H9 (cell line): Measurements from ENCODE around the gene PUS3. TPM values are rescaled to one million over a fixed set of nuclear protein-coding genes. Genes with fewer than 3 reads are reported as not detected.

ENCODE experiments used
- DNase-seq: peaks from one replicate; pipeline ENCODE4 v3.0.0-alpha.2; 2017
- H2AFZ ChIP-seq: one replicate; pipeline ENCODE4 v1.6.1; 2013; ENCODE audit warnings: mild to moderate bottlenecking, low read length, control low read depth, moderate library complexity
- H2AK5ac ChIP-seq: 2 replicates; pipeline ENCODE4 v1.6.1; 2013; ENCODE audit warnings: low read length, control low read depth, mixed read lengths; ENCODE audit not compliant: insufficient read length
- H2BK120ac ChIP-seq: one replicate; pipeline ENCODE4 v1.6.1; 2013; ENCODE audit warnings: low read depth, mild to moderate bottlenecking, low read length, control low read depth, inconsistent platforms; ENCODE audit not compliant: poor library complexity, severe bottlenecking
- H2BK12ac ChIP-seq: 2 replicates; pipeline ENCODE4 v1.6.1; 2013; ENCODE audit warnings: low read length, control low read depth, mixed read lengths, low read depth; ENCODE audit not compliant: insufficient read length
- H2BK15ac ChIP-seq: 2 replicates; pipeline ENCODE4 v1.6.1; 2013; ENCODE audit warnings: low read depth, low read length, control low read depth
- H2BK20ac ChIP-seq: one replicate; pipeline ENCODE4 v1.6.1; 2013; ENCODE audit warnings: low read depth, mild to moderate bottlenecking, low read length, control low read depth, inconsistent platforms; ENCODE audit not compliant: poor library complexity, severe bottlenecking
- H2BK5ac ChIP-seq: 2 replicates; pipeline ENCODE4 v1.6.1; 2013; ENCODE audit warnings: low read length, control low read depth, mixed read lengths; ENCODE audit not compliant: insufficient read length
- H3K14ac ChIP-seq: 2 replicates; pipeline ENCODE4 v1.6.1; 2013; ENCODE audit warnings: low read length, control low read depth; ENCODE audit not compliant: insufficient read depth
- H3K18ac ChIP-seq: 2 replicates; pipeline ENCODE4 v1.6.1; 2013; ENCODE audit warnings: low read depth, mild to moderate bottlenecking, mixed read lengths, low read length, control low read depth; ENCODE audit not compliant: insufficient read length
- H3K23ac ChIP-seq: 2 replicates; pipeline ENCODE4 v1.6.1; 2013; ENCODE audit warnings: low read length, control low read depth, mixed read lengths, low read depth; ENCODE audit not compliant: insufficient read length
- H3K23me2 ChIP-seq: 2 replicates; pipeline ENCODE4 v1.6.1; 2013; ENCODE audit warnings: low read depth, mild to moderate bottlenecking, mixed read lengths, low read length, control low read depth; ENCODE audit not compliant: insufficient read length, poor library complexity, severe bottlenecking
- H3K27ac ChIP-seq: 2 replicates; pipeline ENCODE4 v1.5.1; 2013; ENCODE audit warnings: low read length, control low read depth, mixed read lengths, low read depth; ENCODE audit not compliant: insufficient read length
- H3K27me3 ChIP-seq: 2 replicates; pipeline ENCODE4 v1.6.1; 2013; ENCODE audit warnings: low read length, control low read depth, inconsistent platforms; ENCODE audit not compliant: insufficient read depth
- H3K4ac ChIP-seq: 2 replicates; pipeline ENCODE4 v1.6.1; 2013; ENCODE audit warnings: low read depth, mild to moderate bottlenecking, control low read depth, inconsistent platforms, low read length, moderate library complexity
- H3K4me1 ChIP-seq: 2 replicates; pipeline ENCODE4 v1.6.1; 2013; ENCODE audit warnings: low read length, control low read depth, inconsistent platforms; ENCODE audit not compliant: insufficient read depth
- H3K4me2 ChIP-seq: 2 replicates; pipeline ENCODE4 v1.6.1; 2013; ENCODE audit warnings: low read length, control low read depth, mixed read lengths; ENCODE audit not compliant: insufficient read length, insufficient read depth
- H3K56ac ChIP-seq: 2 replicates; pipeline ENCODE4 v1.6.1; 2013; ENCODE audit warnings: low read depth, mild to moderate bottlenecking, mixed read lengths, low read length, control low read depth; ENCODE audit not compliant: insufficient read length
- H3K79me1 ChIP-seq: 2 replicates; pipeline ENCODE4 v1.6.1; 2013; ENCODE audit warnings: low read depth, mild to moderate bottlenecking, moderate library complexity, low read length, control low read depth, inconsistent platforms; ENCODE audit not compliant: insufficient read depth, poor library complexity, severe bottlenecking
- H3K79me2 ChIP-seq: 2 replicates; pipeline ENCODE4 v1.6.1; 2013; ENCODE audit warnings: low read length, control low read depth, inconsistent platforms; ENCODE audit not compliant: insufficient read depth
- H3K9ac ChIP-seq: 2 replicates; pipeline ENCODE4 v1.6.1; 2013; ENCODE audit warnings: low read length, control low read depth, mixed read lengths; ENCODE audit not compliant: insufficient read length; ENCODE audit errors: extremely low read depth
- H3K9me3 ChIP-seq: one replicate; pipeline ENCODE4 v1.6.1; 2013; ENCODE audit warnings: low read depth, low read length, inconsistent platforms; ENCODE audit not compliant: control insufficient read depth
- H3T11ph ChIP-seq: one replicate; pipeline ENCODE4 v1.6.1; 2013; ENCODE audit warnings: mild to moderate bottlenecking, low read length, control low read depth, inconsistent platforms
- H4K20me1 ChIP-seq: one replicate; pipeline ENCODE4 v1.6.1; 2013; ENCODE audit not compliant: control insufficient read depth, insufficient read length, insufficient read depth
- H4K5ac ChIP-seq: 2 replicates; pipeline ENCODE4 v1.6.1; 2013; ENCODE audit warnings: low read depth, mild to moderate bottlenecking, mixed read lengths, low read length, control low read depth; ENCODE audit not compliant: insufficient read length
- H4K8ac ChIP-seq: replicated peaks from 2 replicates; pipeline ENCODE4 v1.6.1; 2013; ENCODE audit warnings: low read length, control low read depth, mixed read lengths, low read depth; ENCODE audit not compliant: insufficient read length
- H4K91ac ChIP-seq: 2 replicates; pipeline ENCODE4 v1.6.1; 2013; ENCODE audit warnings: low read depth, mild to moderate bottlenecking, moderate library complexity, mixed read lengths, low read length, control low read depth; ENCODE audit not compliant: insufficient read length
- H3K27ac Mint-ChIP-seq, 3 experiments: 2 replicates in 2 of 3; 3 replicates in 1 of 3; pipeline ENCODE4 v1.8.0; 2020 to 2021; ENCODE audit warnings: mixed read lengths in 3 of 3, mild to moderate bottlenecking in 1 of 3, moderate library complexity in 1 of 3
- H3K27me3 Mint-ChIP-seq: 2 replicates; pipeline ENCODE4 v1.8.0; 2021; ENCODE audit warnings: low read depth, mild to moderate bottlenecking, moderate library complexity, mixed read lengths
- H3K36me3 Mint-ChIP-seq, 3 experiments: 2 replicates in 2 of 3; 3 replicates in 1 of 3; pipeline ENCODE4 v1.8.0; 2020 to 2021; ENCODE audit warnings: low read depth in 3 of 3, mixed read lengths in 3 of 3; ENCODE audit not compliant: insufficient read depth in 1 of 3
- H3K4me1 Mint-ChIP-seq, 2 experiments: 2 replicates each; pipeline ENCODE4 v1.8.0; 2020; ENCODE audit warnings: mixed read lengths in 2 of 2
- H3K4me3 Mint-ChIP-seq, 2 experiments: 2 replicates in 1 of 2; 3 replicates in 1 of 2; pipeline ENCODE4 v1.8.0; 2020 to 2021; ENCODE audit warnings: mild to moderate bottlenecking in 2 of 2, mixed read lengths in 2 of 2, moderate library complexity in 1 of 2
- H3K9me3 Mint-ChIP-seq, 2 experiments: 2 replicates in 1 of 2; 3 replicates in 1 of 2; pipeline ENCODE4 v1.8.0; 2020; ENCODE audit warnings: mild to moderate bottlenecking in 2 of 2, mixed read lengths in 2 of 2, moderate library complexity in 1 of 2
- CTCF ChIP-seq: fragments of 200-600 bp; sonication (generic); conservative IDR thresholded peaks from 3 replicates; pipeline ENCODE4 v1.8.0; 2021; ENCODE audit warnings: antibody characterized with exemption, mild to moderate bottlenecking
- total RNA-seq: library from RNA; stranded (reverse); gene quantifications from 2 replicates; pipeline ENCODE4 v1.2.1, GENCODE V29; 2021

Gene PUS3
- total RNA-seq, 1 experiment from 2014 or later = 20.0 TPM

GRCh38 chr11:125846188-125846587, 56.8 kb downstream of the PUS3 start:
- Histone ChIP-seq H3K14ac (no peak overlapping the region), H3K4ac (no peak overlapping the region), H2AK5ac (no peak overlapping the region), H2BK15ac (no peak overlapping the region), H4K8ac (no peak overlapping the region), H3K18ac (no peak overlapping the region), H3K9ac (no peak overlapping the region), H3K23me2 (no peaks in the 10 kb centered on the region), H3T11ph (no peak overlapping the region), H2BK5ac (no peak overlapping the region), H3K27ac (no peak overlapping the region), H3K9me3 (no peaks in the 10 kb centered on the region), H3K4me1 (no peaks in the 10 kb centered on the region), H3K79me2 (no peaks in the 10 kb centered on the region), H2BK12ac (no peak overlapping the region), H3K56ac (no peak overlapping the region), H2AFZ (no peak overlapping the region), H4K20me1 (no peaks in the 10 kb centered on the region), H3K4me2 (no peak overlapping the region), H2BK20ac (no peak overlapping the region), H2BK120ac (no peak overlapping the region), H3K27me3 (no peaks in the 10 kb centered on the region), H3K79me1 (no peaks in the 10 kb centered on the region), H4K91ac (no peak overlapping the region), H3K23ac (no peak overlapping the region), H4K5ac (no peak overlapping the region)
- peaks cover 6 to 18% (median 13%) of the 10 kb centered on the region in 3 experiments; a peak in 5 of 7 replicates for H3K36me3 Mint-ChIP-seq
- H3K9me3 Mint-ChIP-seq = peaks cover 19 to 25% of the 10 kb centered on the region in 2 experiments
- H3K27ac Mint-ChIP-seq = no peak overlapping the region
- H3K27me3 Mint-ChIP-seq = peaks cover 6% of the 10 kb centered on the region
- DNase-seq = no peak
- peaks cover 7 to 11% of the 10 kb centered on the region in 2 experiments for H3K4me1 Mint-ChIP-seq
- no peak for TF ChIP-seq CTCF
- H3K4me3 Mint-ChIP-seq = no peak overlapping the region

Other genes with a start within 250 kb of the PUS3 start
- not detected in 2 replicates for gene ACRV1, start 222.4 kb downstream of the PUS3 start, total RNA-seq
- gene PATE1, start 156.9 kb downstream of the PUS3 start, total RNA-seq = not detected in 2 replicates
- 0.17 and 0.44 TPM in 2 replicates for gene PATE2, start 124.4 kb downstream of the PUS3 start, total RNA-seq
- gene PATE3, start 115.1 kb downstream of the PUS3 start, total RNA-seq = not detected in 2 replicates
- not detected in 2 replicates for gene PATE4, start 69.9 kb downstream of the PUS3 start, total RNA-seq
- 8.0 and 8.6 TPM in 2 replicates for gene HYLS1, start 15.5 kb downstream of the PUS3 start, total RNA-seq
- 6.9 and 7.4 TPM in 2 replicates for gene DDX25, start 1.3 kb upstream of the PUS3 start, total RNA-seq
- gene VSIG10L2, start 42.8 kb upstream of the PUS3 start, total RNA-seq = not detected in 2 replicates
- 16.0 and 17.2 TPM in 2 replicates for gene CDON, start 159.7 kb upstream of the PUS3 start, total RNA-seq